ENCODE data around the gene ARHGAP31.

GRCh38 chr3:119255214-119255613, 39.0 kb upstream of the ARHGAP31 start:
- TF ChIP-seq CTCF (conservative IDR thresholded peaks at IDR 0.05) (no peak), EZH2 (IDR thresholded peaks at IDR 0.05; ENCODE audit: low read depth) (no peak)
